Sigmoid colon (tissue), 4 donors: Measurements from ENCODE around the gene SESN1.

ENCODE experiments used
- EP300 ChIP-seq, 4 donors: sonication (generic); formaldehyde crosslinking; IDR thresholded peaks; one replicate each; pipeline ENCODE4 v1.6.1; 2017; ENCODE audit warnings: antibody characterized with exemption in 4 of 4
- POLR2AphosphoS5 ChIP-seq, 4 donors: sonication (generic); formaldehyde crosslinking; IDR thresholded peaks; one replicate each; pipeline ENCODE4 v1.6.1; 2017; ENCODE audit warnings: antibody characterized with exemption in 4 of 4
- TF ChIP-seq, protein P1 (sequence below), 4 experiments: fragments of 450-650 bp in 3 of 4; fragments of 200-600 bp in 1 of 4; IDR thresholded peaks; one replicate each; pipeline ENCODE4 v1.5.1; 2016 to 2019; ENCODE audit warnings: antibody characterized with exemption in 4 of 4, mild to moderate bottlenecking in 3 of 4, moderate library complexity in 2 of 4

GRCh38 chr6:109055771-109056235 lies 38.8 kb downstream of the SESN1 start:
- TF ChIP-seq, protein P1, sequence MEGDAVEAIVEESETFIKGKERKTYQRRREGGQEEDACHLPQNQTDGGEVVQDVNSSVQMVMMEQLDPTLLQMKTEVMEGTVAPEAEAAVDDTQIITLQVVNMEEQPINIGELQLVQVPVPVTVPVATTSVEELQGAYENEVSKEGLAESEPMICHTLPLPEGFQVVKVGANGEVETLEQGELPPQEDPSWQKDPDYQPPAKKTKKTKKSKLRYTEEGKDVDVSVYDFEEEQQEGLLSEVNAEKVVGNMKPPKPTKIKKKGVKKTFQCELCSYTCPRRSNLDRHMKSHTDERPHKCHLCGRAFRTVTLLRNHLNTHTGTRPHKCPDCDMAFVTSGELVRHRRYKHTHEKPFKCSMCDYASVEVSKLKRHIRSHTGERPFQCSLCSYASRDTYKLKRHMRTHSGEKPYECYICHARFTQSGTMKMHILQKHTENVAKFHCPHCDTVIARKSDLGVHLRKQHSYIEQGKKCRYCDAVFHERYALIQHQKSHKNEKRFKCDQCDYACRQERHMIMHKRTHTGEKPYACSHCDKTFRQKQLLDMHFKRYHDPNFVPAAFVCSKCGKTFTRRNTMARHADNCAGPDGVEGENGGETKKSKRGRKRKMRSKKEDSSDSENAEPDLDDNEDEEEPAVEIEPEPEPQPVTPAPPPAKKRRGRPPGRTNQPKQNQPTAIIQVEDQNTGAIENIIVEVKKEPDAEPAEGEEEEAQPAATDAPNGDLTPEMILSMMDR (IDR thresholded peaks at IDR 0.05) = no peak
- TF ChIP-seq POLR2AphosphoS5 (IDR thresholded peaks at IDR 0.05) (no peak), EP300 (IDR thresholded peaks at IDR 0.05) (no peak)
